Measurements from ENCODE around the gene CACNA2D2. TPM values are rescaled to one million over a fixed set of nuclear protein-coding genes. Genes with fewer than 3 reads are reported as not detected.
A peak's percentile ranks its signal among the peaks of the same experiment; 100 is the strongest.

The CACNA2D2 gene
- total and polyA plus RNA-seq, 2 of the 13 experiments (the other 11 are each of a cell fraction or from before 2014, with no cell fraction given): not detected

DNA sequence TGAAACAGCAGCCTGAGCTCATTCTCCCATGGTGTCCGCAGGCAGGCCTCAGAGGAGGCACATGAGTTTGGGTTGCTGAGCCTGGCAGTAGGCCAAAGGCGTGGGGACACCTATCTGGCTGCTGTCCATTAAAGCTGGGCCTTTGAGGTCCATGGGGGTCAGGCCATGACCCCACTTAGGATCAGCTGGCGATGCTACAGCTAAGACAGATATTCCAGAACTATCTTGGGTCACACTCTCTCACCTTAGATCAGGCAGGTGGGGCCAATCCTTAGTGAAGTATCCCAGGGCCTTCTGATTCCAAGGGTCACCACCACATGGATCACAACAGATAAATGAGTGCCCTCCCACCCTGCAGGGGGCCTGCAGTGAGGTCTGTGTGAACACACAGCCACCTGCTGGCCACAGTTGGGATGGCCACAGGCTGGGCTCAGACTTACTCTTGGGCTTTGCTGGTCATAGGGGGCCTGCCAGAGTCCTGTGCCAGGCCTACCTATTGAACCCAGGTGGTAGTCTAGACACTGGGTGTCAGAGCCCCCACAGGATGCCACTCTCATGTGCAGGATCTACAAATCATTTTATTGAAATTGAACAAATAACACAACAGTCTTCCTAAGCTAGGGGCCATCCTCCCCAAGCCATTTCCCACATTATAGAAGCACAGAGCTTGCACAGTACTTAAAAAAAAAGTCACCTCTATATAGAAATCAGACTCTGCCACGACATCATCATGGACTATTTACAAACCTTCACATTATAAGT is 178.9 kb downstream of the CACNA2D2 start (continued):
- TF ChIP-seq, protein P1, sequence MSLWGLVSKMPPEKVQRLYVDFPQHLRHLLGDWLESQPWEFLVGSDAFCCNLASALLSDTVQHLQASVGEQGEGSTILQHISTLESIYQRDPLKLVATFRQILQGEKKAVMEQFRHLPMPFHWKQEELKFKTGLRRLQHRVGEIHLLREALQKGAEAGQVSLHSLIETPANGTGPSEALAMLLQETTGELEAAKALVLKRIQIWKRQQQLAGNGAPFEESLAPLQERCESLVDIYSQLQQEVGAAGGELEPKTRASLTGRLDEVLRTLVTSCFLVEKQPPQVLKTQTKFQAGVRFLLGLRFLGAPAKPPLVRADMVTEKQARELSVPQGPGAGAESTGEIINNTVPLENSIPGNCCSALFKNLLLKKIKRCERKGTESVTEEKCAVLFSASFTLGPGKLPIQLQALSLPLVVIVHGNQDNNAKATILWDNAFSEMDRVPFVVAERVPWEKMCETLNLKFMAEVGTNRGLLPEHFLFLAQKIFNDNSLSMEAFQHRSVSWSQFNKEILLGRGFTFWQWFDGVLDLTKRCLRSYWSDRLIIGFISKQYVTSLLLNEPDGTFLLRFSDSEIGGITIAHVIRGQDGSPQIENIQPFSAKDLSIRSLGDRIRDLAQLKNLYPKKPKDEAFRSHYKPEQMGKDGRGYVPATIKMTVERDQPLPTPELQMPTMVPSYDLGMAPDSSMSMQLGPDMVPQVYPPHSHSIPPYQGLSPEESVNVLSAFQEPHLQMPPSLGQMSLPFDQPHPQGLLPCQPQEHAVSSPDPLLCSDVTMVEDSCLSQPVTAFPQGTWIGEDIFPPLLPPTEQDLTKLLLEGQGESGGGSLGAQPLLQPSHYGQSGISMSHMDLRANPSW (CRISPR knock-in tag; IDR thresholded peaks at IDR 0.05; ENCODE audit: borderline replicate concordance): no peak
- TF ChIP-seq ZKSCAN8 (CRISPR knock-in tag; IDR thresholded peaks at IDR 0.05; ENCODE audit: borderline replicate concordance) (peak; percentile 35; the same call in 1 of the 2 replicates), THAP11 (CRISPR knock-in tag; IDR thresholded peaks at IDR 0.05) (peak; percentile 77), STAG1 (CRISPR knock-in tag; IDR thresholded peaks at IDR 0.05) (peak; percentile 95), ZFX (CRISPR knock-in tag; IDR thresholded peaks at IDR 0.05; ENCODE audit: low read depth) (peak; percentile 75), ZNF788 (CRISPR knock-in tag; IDR thresholded peaks at IDR 0.05; ENCODE audit: borderline replicate concordance) (0 out of 2 replicates have a peak, but pooled peaks have one; percentile 27), DPF2 (CRISPR knock-in tag; IDR thresholded peaks at IDR 0.05; ENCODE audit: borderline replicate concordance, low read depth) (peak; percentile 60; the same call in 1 of the 2 replicates)
- TF ChIP-seq, protein P2, sequence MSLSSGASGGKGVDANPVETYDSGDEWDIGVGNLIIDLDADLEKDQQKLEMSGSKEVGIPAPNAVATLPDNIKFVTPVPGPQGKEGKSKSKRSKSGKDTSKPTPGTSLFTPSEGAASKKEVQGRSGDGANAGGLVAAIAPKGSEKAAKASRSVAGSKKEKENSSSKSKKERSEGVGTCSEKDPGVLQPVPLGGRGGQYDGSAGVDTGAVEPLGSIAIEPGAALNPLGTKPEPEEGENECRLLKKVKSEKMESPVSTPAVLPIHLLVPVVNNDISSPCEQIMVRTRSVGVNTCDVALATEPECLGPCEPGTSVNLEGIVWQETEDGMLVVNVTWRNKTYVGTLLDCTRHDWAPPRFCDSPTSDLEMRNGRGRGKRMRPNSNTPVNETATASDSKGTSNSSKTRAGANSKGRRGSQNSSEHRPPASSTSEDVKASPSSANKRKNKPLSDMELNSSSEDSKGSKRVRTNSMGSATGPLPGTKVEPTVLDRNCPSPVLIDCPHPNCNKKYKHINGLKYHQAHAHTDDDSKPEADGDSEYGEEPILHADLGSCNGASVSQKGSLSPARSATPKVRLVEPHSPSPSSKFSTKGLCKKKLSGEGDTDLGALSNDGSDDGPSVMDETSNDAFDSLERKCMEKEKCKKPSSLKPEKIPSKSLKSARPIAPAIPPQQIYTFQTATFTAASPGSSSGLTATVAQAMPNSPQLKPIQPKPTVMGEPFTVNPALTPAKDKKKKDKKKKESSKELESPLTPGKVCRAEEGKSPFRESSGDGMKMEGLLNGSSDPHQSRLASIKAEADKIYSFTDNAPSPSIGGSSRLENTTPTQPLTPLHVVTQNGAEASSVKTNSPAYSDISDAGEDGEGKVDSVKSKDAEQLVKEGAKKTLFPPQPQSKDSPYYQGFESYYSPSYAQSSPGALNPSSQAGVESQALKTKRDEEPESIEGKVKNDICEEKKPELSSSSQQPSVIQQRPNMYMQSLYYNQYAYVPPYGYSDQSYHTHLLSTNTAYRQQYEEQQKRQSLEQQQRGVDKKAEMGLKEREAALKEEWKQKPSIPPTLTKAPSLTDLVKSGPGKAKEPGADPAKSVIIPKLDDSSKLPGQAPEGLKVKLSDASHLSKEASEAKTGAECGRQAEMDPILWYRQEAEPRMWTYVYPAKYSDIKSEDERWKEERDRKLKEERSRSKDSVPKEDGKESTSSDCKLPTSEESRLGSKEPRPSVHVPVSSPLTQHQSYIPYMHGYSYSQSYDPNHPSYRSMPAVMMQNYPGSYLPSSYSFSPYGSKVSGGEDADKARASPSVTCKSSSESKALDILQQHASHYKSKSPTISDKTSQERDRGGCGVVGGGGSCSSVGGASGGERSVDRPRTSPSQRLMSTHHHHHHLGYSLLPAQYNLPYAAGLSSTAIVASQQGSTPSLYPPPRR (CRISPR knock-in tag; IDR thresholded peaks at IDR 0.05; ENCODE audit: borderline replicate concordance): peak; percentile 41; the same call in 1 of the 2 replicates
- TF ChIP-seq, protein P3, sequence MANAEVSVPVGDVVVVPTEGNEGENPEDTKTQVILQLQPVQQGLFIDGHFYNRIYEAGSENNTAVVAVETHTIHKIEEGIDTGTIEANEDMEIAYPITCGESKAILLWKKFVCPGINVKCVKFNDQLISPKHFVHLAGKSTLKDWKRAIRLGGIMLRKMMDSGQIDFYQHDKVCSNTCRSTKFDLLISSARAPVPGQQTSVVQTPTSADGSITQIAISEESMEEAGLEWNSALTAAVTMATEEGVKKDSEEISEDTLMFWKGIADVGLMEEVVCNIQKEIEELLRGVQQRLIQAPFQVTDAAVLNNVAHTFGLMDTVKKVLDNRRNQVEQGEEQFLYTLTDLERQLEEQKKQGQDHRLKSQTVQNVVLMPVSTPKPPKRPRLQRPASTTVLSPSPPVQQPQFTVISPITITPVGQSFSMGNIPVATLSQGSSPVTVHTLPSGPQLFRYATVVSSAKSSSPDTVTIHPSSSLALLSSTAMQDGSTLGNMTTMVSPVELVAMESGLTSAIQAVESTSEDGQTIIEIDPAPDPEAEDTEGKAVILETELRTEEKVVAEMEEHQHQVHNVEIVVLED (CRISPR knock-in tag; IDR thresholded peaks at IDR 0.05; ENCODE audit: borderline replicate concordance): peak; percentile 28; the same call in 1 of the 2 replicates
- TF ChIP-seq, protein P4, sequence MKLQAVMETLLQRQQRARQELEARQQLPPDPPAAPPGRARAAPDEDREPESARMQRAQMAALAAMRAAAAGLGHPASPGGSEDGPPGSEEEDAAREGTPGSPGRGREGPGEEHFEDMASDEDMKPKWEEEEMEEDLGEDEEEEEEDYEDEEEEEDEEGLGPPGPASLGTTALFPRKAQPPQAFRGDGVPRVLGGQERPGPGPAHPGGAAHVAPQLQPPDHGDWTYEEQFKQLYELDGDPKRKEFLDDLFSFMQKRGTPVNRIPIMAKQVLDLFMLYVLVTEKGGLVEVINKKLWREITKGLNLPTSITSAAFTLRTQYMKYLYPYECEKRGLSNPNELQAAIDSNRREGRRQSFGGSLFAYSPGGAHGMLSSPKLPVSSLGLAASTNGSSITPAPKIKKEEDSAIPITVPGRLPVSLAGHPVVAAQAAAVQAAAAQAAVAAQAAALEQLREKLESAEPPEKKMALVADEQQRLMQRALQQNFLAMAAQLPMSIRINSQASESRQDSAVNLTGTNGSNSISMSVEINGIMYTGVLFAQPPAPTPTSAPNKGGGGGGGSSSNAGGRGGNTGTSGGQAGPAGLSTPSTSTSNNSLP (IDR thresholded peaks at IDR 0.05; ENCODE audit: low read depth, low read length): peak; percentile 65; the same call in 1 of the 2 replicates
- TF ChIP-seq, protein P5, sequence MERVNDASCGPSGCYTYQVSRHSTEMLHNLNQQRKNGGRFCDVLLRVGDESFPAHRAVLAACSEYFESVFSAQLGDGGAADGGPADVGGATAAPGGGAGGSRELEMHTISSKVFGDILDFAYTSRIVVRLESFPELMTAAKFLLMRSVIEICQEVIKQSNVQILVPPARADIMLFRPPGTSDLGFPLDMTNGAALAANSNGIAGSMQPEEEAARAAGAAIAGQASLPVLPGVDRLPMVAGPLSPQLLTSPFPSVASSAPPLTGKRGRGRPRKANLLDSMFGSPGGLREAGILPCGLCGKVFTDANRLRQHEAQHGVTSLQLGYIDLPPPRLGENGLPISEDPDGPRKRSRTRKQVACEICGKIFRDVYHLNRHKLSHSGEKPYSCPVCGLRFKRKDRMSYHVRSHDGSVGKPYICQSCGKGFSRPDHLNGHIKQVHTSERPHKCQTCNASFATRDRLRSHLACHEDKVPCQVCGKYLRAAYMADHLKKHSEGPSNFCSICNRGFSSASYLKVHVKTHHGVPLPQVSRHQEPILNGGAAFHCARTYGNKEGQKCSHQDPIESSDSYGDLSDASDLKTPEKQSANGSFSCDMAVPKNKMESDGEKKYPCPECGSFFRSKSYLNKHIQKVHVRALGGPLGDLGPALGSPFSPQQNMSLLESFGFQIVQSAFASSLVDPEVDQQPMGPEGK (CRISPR knock-in tag; IDR thresholded peaks at IDR 0.05): peak; percentile 95
- TF ChIP-seq, protein P6, sequence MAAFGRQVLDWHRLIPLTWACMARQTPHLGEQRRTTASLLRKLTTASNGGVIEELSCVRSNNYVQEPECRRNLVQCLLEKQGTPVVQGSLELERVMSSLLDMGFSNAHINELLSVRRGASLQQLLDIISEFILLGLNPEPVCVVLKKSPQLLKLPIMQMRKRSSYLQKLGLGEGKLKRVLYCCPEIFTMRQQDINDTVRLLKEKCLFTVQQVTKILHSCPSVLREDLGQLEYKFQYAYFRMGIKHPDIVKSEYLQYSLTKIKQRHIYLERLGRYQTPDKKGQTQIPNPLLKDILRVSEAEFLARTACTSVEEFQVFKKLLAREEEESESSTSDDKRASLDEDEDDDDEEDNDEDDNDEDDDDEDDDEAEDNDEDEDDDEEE (CRISPR knock-in tag; IDR thresholded peaks at IDR 0.05): peak; percentile 68; the same call in 1 of the 2 replicates

All from HepG2 (cell line).